Heart left ventricle (tissue), 13 donors: ENCODE data around the gene PKIB.

Source experiments
- POLR2A ChIP-seq, 2 donors: fragments of 450-650 bp; IDR thresholded peaks; one replicate each; pipeline ENCODE4 v1.6.1; 2017; ENCODE audit warnings: antibody characterized with exemption in 2 of 2, mild to moderate bottlenecking in 2 of 2, moderate library complexity in 2 of 2
- TF ChIP-seq, protein P1 (sequence below), 12 donors: fragments of 200-600 bp; sonication (generic) in 4 of 12; IDR thresholded peaks; one replicate each; pipeline versions ENCODE4 v1.5.0 to v1.8.0; 2018 to 2022; ENCODE audit warnings: antibody characterized with exemption in 12 of 12, mild to moderate bottlenecking in 5 of 12
- donor health status: ischemic (EF 13 %, LVEDD 7.1; RV severe dilation, severe dysfunction).
- donor health status: DM: no; HTN: yes; CAD: no.
- donor health status: DM: no; HTN: no; CAD: no.
- donor health status: ischemic (EF 25% LVEDD 6.9; RV normal size, moderate dysfunction).
- donor health status: ischemic (EF 25% LVEDD 5.7; RV mildly dilated, moderate dysfunction).
- donor health status: ischemic (EF 35%, LVEDD 5.7; RV mildly dilated, moderate dysfunction).
- donor health status: nonischemic (EF 11% LVEDD 7.7; RV severe dilation, severe dysfunction).
- donor health status: DM: yes; HTN: yes; CAD: no.
- donor health status: PGD.
- donor health status: ischemic (EF 29% LVEDD 5.4; RV normal size, mild dysfunction).
- donor health status: nonischemic (EF 23%, LVEDD 6.1; RV moderate dilation, normal function).

DNA sequence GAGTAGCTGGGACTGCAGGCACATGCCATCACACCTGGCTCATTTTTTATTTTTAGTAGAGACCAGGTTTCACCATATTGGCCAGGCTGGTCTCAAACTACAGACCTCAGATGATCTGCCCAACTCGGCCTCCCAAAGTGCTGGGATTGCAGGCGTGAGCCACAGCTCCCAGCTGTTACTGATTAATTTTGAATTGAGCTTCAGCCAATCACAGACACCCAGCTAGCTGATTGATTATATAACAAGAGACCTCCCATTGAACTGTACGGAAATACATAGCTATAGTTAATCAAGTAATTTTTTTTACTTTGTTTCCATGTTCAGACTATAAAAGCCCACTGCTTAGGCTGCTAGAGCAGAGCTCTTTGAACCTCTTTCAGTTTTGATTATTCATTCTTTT lies 31.6 kb downstream of the PKIB start:
- TF ChIP-seq, protein P1, sequence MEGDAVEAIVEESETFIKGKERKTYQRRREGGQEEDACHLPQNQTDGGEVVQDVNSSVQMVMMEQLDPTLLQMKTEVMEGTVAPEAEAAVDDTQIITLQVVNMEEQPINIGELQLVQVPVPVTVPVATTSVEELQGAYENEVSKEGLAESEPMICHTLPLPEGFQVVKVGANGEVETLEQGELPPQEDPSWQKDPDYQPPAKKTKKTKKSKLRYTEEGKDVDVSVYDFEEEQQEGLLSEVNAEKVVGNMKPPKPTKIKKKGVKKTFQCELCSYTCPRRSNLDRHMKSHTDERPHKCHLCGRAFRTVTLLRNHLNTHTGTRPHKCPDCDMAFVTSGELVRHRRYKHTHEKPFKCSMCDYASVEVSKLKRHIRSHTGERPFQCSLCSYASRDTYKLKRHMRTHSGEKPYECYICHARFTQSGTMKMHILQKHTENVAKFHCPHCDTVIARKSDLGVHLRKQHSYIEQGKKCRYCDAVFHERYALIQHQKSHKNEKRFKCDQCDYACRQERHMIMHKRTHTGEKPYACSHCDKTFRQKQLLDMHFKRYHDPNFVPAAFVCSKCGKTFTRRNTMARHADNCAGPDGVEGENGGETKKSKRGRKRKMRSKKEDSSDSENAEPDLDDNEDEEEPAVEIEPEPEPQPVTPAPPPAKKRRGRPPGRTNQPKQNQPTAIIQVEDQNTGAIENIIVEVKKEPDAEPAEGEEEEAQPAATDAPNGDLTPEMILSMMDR (IDR thresholded peaks at IDR 0.05) = no peak
- TF ChIP-seq POLR2A (IDR thresholded peaks at IDR 0.05) = no peak
